Measurements from ENCODE around the gene SYDE2. TPM values are rescaled to one million over a fixed set of nuclear protein-coding genes. Genes with fewer than 3 reads are reported as not detected.

The SYDE2 gene
- total and polyA plus RNA-seq, 2 experiments from 2014 or later: 5.5 to 14.9 TPM

GRCh38 chr1:85111695-85112094 is 89.1 kb downstream of the SYDE2 start:
- DNase-seq (ENCODE audit: low spot score): no peak
- Histone ChIP-seq H3K9me2 (replicated peaks; ENCODE audit: insufficient read depth) (no peaks in the 10 kb centered on the region), H3K36me3 (replicated peaks; ENCODE audit: insufficient read depth, low read depth) (no peaks in the 10 kb centered on the region), H3K4me3 (no peak overlapping the region), H4K20me1 (ENCODE audit: insufficient read depth, poor library complexity, severe bottlenecking) (no peaks in the 10 kb centered on the region), H3K27ac (no peak overlapping the region), H2AFZ (no peak overlapping the region), H3K9me3 (ENCODE audit: low read depth) (no peaks in the 10 kb centered on the region), H3K4me1 (ENCODE audit: insufficient read depth) (no peaks in the 10 kb centered on the region), H3K27me3 (no peaks in the 10 kb centered on the region), H3K79me2 (no peaks in the 10 kb centered on the region), H3K4me2 (no peak overlapping the region)
- WGBS (ENCODE audit: low lambda C conversion rate, missing lambda C conversion rate): 100% methylated on average over 1 of the region's 1 CpG
- TF ChIP-seq EZH2 (IDR thresholded peaks at IDR 0.05; ENCODE audit: borderline replicate concordance) (no peak), EZH2phosphoT487 (IDR thresholded peaks at IDR 0.05; ENCODE audit: low read depth, severe bottlenecking, unreplicated experiment) (no peak), CTCF (IDR thresholded peaks at IDR 0.05; ENCODE audit: poor library complexity) (no peak)

- Histone ChIP-seq H3K79me2 (no peaks in the 10 kb centered on the region), H3K27ac (no peak overlapping the region), H3K4me2 (no peak overlapping the region), H3K9me2 (replicated peaks; ENCODE audit: insufficient read depth) (no peaks in the 10 kb centered on the region), H3K36me3 (replicated peaks; ENCODE audit: insufficient read depth, low read depth) (no peaks in the 10 kb centered on the region), H3K4me1 (ENCODE audit: insufficient read depth) (no peaks in the 10 kb centered on the region), H3K27me3 (no peaks in the 10 kb centered on the region), H3K9me3 (ENCODE audit: low read depth) (no peaks in the 10 kb centered on the region), H4K20me1 (ENCODE audit: insufficient read depth, poor library complexity, severe bottlenecking) (no peaks in the 10 kb centered on the region), H2AFZ (no peak overlapping the region), H3K4me3 (no peak overlapping the region)
- peak; percentile 81 for DNase-seq (ENCODE audit: low spot score)
- TF ChIP-seq EZH2phosphoT487 (IDR thresholded peaks at IDR 0.05; ENCODE audit: low read depth, severe bottlenecking, unreplicated experiment): no peak
- peak; percentile 83 for TF ChIP-seq CTCF (IDR thresholded peaks at IDR 0.05; ENCODE audit: poor library complexity)
Observed at GRCh38 chr1:85109475-85109874, 91.3 kb downstream of the SYDE2 start.

Small RNAs within 50 kb of the gene (microRNA-seq; reads per million reads assigned to microRNA genes)
- 2.7 reads per million for gene MIR4423

Small RNAs within 50 kb of the gene (small RNA-seq; reads per million reads assigned to genes)
- gene MIR4423: not detected

Other genes starting within 250 kb of the SYDE2 start
- 0.63 and 1.2 TPM in 2 replicates for gene MCOLN2, start 203.9 kb downstream of the SYDE2 start, total RNA-seq
- 1.2 and 1.9 TPM in 2 replicates for gene MCOLN2, start 203.9 kb downstream of the SYDE2 start, polyA plus RNA-seq
- 12.4 and 16.4 TPM in 2 replicates for gene MCOLN3, start 152.5 kb downstream of the SYDE2 start, total RNA-seq
- 13.6 and 13.9 TPM in 2 replicates for gene MCOLN3, start 152.5 kb downstream of the SYDE2 start, polyA plus RNA-seq
- gene C1orf52, start 58.6 kb upstream of the SYDE2 start, total RNA-seq: 27.2 and 30.1 TPM in 2 replicates
- gene C1orf52, start 58.6 kb upstream of the SYDE2 start, polyA plus RNA-seq: 39.2 and 41.2 TPM in 2 replicates
- gene BCL10, start 75.6 kb upstream of the SYDE2 start, total RNA-seq: 33.5 and 36.4 TPM in 2 replicates
- gene BCL10, start 75.6 kb upstream of the SYDE2 start, polyA plus RNA-seq: 25.9 and 28.7 TPM in 2 replicates

Data from hepatocyte (in vitro differentiated cells).